GM12891 (cell line): ENCODE measurements around the gene HERC5.

Experiments
- DNase-seq: peaks from one replicate; pipeline ENCODE4 v3.0.0; 2011; ENCODE audit warnings: low spot score; ENCODE audit not compliant: insufficient read length
- FAIRE-seq: peaks from 2 replicates; lab custom pipeline; 2011; peaks lifted over from hg19 to GRCh38; lab: Jason Lieb, UNC
- PAX5 ChIP-seq: IDR thresholded peaks from 2 replicates; pipeline ENCODE4 v1.6.1; 2011; ENCODE audit warnings: low read length, moderate library complexity, mild to moderate bottlenecking; ENCODE audit not compliant: insufficient read depth, severe bottlenecking
- POLR2A ChIP-seq: IDR thresholded peaks from 2 replicates; pipeline ENCODE4 v1.6.1; 2011; ENCODE audit warnings: low read depth, low read length, control low read depth
- POLR2AphosphoS5 ChIP-seq: IDR thresholded peaks from 2 replicates; pipeline ENCODE4 v1.6.1; 2011; ENCODE audit warnings: low read depth, low read length, control low read depth
- POU2F2 ChIP-seq: IDR thresholded peaks from 2 replicates; pipeline ENCODE4 v1.6.1; 2011; ENCODE audit warnings: low read depth, mild to moderate bottlenecking, control low read depth, low read length, moderate library complexity
- SPI1 ChIP-seq: IDR thresholded peaks from 2 replicates; pipeline ENCODE4 v1.6.1; 2011; ENCODE audit warnings: low read depth, low read length, control low read depth
- TAF1 ChIP-seq: IDR thresholded peaks from 2 replicates; pipeline ENCODE4 v1.6.1; 2011; ENCODE audit warnings: low read depth, low read length, control low read depth

The HERC5 gene

DNA sequence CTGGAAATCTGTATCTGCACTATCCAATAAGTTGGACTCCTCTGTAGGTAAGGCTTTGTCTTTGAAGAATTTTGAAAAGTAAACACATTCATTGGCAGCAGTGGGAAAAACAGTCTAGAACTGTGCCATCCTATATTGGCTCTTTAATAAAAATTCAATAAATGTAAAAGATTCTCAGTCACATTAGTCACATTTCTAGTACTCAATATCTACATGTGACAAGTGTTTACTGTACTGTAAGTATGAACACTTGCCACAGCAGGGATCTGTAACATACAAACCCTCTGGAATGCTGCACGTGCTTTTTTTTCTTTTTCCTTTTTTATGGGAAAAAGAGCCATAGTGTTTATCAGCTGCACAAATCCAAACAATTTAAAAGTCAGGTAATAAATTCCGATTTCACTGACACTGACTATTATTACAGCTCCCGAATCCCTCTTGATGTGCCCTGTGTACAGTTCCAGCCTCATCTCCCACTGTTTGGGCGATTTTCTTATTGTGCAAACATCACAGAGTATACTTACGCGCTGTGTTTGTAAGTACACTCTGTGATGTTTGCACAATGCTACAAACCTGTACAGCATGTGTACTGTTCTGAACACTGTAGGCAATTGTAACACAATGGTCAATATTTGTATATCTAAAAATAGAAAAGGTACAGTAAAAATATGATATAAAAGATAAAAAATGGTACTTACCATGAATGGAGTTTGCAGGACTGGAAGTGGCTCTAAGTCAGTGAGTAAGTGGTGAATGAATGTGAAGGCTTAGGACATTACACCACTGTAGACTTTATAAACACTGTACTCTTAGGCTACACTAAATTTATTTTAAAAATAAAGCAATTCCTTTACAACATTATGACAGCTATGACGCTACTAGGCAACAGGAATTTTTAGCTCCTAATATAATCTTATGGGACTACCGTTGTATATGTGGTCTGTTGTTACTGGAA, 57.9 kb downstream of the HERC5 start:
- FAIRE-seq: peak; percentile 31
- TF ChIP-seq POLR2AphosphoS5: no peak
- TF ChIP-seq PAX5: no peak
- no peak for TF ChIP-seq POU2F2
- TF ChIP-seq POLR2A: no peak
- no peak for TF ChIP-seq SPI1
- TF ChIP-seq TAF1: no peak
- no peak for DNase-seq

DNA sequence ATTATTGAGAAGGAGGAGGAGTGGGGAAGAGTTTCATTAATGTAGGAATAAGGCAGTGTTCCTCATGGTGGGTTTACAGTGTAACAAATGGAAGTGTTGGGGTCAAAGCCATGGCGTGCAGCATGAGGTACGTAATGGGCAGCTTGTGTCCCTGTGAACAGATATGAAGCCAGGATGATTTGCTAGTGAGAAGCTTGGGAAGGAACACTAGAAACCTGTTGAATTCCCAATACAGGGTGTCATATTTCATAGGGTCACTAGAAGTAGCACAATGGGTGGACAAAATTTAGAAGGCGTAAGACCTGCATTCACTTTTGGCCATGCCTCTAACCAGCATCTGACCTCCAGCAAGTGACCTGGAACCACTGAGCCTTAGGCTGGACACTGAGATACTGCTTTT, 59.8 kb downstream of the HERC5 start:
- TF ChIP-seq PAX5 (no peak), TAF1 (no peak), POLR2A (no peak), POU2F2 (no peak), SPI1 (no peak), POLR2AphosphoS5 (no peak)
- FAIRE-seq (no peak), DNase-seq (no peak)

DNA sequence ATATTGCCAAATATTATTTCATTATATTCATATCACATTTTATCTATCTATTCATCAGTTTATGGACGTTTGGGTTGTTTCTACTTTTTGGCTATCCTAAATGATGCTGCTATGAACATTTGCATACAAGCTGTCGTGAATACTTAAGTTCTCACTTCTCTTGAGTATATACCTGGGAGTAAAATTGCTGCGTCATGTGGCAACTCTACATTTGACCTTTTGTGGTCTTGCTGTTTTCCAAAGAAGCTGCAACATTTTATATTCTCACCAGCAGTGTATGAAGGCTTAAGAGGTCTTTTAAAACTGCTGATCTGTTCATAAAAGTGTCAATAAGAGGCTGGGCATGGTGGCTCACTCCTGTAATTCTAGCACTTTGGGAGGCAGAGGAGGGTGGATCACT, 60.9 kb downstream of the HERC5 start:
- DNase-seq: no peak
- TF ChIP-seq TAF1: no peak
- no peak for TF ChIP-seq SPI1
- TF ChIP-seq POU2F2: no peak
- no peak for TF ChIP-seq PAX5
- no peak for TF ChIP-seq POLR2A
- no peak for FAIRE-seq

DNA sequence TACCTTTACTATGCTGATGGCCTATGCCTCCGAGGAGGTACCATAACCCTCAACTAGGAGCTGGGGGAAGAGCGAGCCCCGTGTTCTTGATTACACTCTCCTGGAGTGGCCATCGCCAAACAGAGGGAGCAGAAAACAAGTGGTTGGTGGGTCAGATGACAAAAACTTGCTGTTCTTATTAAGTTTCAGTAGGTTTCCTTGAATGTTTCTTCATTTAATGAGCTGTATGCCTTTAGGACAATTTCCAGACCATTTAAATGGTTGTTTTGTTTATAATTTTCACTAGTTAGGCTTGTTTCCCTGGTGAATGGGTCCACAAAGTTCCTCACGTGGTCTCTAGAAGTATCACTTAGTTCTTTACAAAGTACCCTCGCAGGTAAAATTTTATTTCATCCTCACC, 62.0 kb downstream of the HERC5 start:
- FAIRE-seq: no peak

DNA sequence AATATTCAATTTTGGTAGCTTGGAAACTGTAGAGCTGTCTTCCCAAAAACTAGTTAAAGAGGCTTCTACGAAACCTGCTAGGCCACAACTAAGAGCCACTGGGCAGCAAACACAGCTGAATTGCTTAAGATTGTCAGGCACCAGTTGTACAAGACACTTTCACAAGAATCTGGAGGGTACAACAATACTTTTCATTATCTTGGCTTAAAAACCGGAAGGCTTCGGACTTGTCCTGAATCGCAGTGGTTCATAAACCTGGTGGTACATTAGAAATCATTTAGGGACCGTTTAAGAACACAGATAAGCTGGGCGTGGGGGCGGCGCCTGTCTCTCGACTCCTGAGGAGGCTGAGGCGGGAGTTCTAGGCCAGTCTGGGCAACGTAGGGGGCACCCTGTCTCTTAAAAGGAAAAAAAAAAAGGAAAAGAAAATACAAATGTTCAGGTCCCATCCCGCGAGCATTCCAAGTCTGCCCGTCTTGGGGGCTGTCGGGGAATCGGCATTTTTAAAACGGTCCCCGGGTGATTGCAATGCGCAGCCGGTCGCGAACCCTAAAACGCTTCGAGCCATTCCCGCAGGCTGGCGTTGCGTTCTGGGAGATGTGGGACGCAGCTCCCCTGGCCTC, 65.9 kb downstream of the HERC5 start:
- peak; percentile 20 for FAIRE-seq
- peak; percentile 11 for DNase-seq
- TF ChIP-seq TAF1: no peak
- no peak for TF ChIP-seq PAX5
- TF ChIP-seq POLR2AphosphoS5: no peak
- TF ChIP-seq POLR2A: no peak
- no peak for TF ChIP-seq POU2F2
- no peak for TF ChIP-seq SPI1

More for the DNA sequence above, 62.0 kb downstream of the HERC5 start:
- TF ChIP-seq POLR2A: no peak
- no peak for TF ChIP-seq PAX5
- TF ChIP-seq POLR2AphosphoS5: no peak
- TF ChIP-seq TAF1: no peak
- no peak for TF ChIP-seq SPI1
- TF ChIP-seq POU2F2: no peak
- no peak for DNase-seq

DNA sequence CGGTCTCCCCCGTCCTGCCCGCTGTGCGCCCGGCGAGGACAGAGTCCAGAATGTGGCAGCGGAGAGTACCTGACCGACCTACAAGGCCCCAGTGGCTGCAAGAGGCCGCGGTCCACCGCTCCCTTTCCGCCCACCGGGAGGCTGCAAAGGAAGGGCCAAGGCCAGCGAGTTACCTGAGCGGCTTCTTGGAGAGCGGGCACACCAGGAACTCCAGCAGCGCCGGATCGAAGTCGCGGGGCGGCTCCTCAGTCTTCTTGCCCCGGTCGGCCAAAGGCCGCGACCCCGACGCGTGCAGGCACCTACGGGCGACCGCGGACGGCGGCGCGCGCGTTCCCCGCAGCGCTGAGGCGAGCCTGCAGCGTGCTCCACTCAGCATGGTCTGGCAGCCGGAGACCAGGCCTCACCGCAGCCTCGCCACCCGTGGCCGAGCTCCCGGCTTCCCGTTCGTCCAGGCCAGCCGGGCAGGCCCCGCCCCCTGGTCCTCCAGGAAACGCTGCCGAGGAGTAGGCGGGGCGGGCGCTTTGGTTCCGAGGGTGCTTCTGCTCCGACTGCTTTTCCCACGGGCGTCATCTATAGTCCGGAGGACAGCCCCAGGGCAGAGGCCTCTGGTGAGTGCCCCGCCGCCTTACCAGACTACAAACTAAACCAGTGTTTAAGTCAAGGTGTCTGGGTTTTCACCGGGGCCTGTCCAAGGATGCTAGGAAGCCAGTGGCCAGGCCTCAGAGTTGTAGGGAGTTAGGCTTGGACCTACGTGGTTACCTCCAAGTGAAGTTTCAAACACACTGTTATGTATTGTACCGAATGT, 66.6 kb downstream of the HERC5 start, which contains the start of gene PYURF:
Gene PYURF (minus strand): TSS at position 452 of the 805 bp plus-strand sequence. CDS start 76 bp downstream, at position 376.
- peak; percentile 70 for FAIRE-seq
- peak; percentile 60 for DNase-seq
- peak; percentile 76 for TF ChIP-seq POLR2A
- TF ChIP-seq TAF1: peak; percentile 24
- 0 out of 2 replicates have a peak, but pooled peaks have one; percentile 31 for TF ChIP-seq POU2F2
- TF ChIP-seq SPI1: no peak
- peak; percentile 75 for TF ChIP-seq POLR2AphosphoS5

DNA sequence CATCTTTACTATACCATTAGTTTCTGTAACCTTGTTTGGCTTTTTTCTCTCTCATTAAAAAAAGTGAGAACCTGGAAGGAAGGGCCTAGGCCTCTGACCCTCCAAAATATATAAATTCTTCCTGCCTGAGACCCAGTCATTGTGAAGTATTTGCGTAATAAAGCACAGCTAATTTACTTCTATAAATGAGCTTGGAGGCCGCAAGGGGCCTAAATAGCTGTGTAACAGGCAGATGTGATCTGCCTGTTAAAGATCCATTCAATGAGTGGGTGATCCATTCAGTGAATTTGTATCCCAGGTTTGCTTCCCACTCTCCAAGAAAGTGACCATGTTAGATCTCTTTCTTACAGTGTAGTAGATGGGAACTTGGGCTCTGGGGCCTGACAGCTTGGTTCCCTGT, 67.3 kb downstream of the HERC5 start:
- no peak for DNase-seq
- TF ChIP-seq SPI1 (no peak), TAF1 (no peak), POLR2A (no peak), POLR2AphosphoS5 (no peak)
- FAIRE-seq: peak; percentile 38

DNA sequence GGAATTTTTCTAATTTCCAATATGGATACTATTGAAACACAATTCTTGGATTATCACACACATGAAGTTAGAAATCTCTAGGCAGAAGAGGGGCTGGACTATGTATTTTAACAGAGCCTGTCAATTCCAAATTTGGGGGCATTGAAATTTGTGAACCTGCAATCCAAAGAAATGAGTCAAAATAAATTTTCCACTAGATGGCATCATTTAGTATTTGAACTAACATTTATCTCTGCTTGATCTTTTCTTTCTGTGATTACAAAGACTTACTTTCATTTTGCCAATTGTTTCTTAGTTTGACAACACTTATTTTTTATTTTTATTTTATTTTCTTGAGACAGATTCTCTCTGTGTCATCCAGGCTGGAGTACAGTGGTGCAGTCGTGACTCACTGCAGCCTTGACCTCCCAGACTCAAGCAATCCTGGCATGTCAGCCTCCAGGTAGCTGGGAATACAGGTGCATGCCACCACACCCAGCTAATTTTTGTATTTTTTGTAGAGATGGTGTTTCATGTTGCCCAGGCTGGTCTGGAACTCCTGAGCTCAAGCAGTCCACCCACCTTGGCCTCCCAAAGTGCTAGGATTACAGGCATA, 69.4 kb downstream of the HERC5 start:
- TF ChIP-seq SPI1: no peak
- no peak for TF ChIP-seq POLR2A
- TF ChIP-seq PAX5: no peak
- FAIRE-seq: no peak
- no peak for DNase-seq

DNA sequence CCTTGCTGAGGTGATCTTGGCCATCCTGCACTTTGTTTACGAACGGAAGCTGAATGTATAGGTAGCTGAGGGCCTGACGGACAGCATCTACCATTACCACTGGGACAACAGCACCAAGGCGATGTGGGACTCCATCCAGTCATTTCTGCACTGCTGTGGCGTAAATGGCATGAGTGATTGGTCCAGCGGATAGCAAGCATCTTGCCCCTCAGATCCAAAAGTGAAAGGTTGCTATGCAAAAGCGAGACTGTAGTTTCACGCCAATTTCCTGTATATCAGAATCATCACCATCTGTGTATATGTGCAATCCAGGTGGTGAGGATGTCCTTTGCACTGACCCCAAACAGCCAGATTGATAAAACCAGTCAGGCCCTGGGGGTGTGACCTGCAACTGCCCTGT, 70.9 kb downstream of the HERC5 start:
- TF ChIP-seq POU2F2 (no peak), SPI1 (no peak), PAX5 (no peak), POLR2A (no peak), POLR2AphosphoS5 (no peak), TAF1 (no peak)
- FAIRE-seq (peak; percentile 20), DNase-seq (no peak)
